ENCODE data around the gene LTBP3.

- TF ChIP-seq CTCF (IDR thresholded peaks at IDR 0.05 in 4 of 5, conservative IDR thresholded peaks at IDR 0.05 in 1 of 5): no peak
- no peak for TF ChIP-seq POLR2A (IDR thresholded peaks at IDR 0.05)
These were observed 16.8 kb upstream of the LTBP3 start for GRCh38 chr11:65574811-65575567.

Measured in gastrocnemius medialis (tissue), 4 donors.